GM21515 (cell line): ENCODE measurements around the gene TNXB.
"Not testable (repeated sequence)": the region's sequence is repeated elsewhere in the genome, so short reads cannot be mapped to it uniquely, and the experiment has no call there.

Experiments
- ATAC-seq: cut with Tn5 transposase; IDR thresholded peaks from one replicate; pipeline ENCODE4 v1.9.1; 2021; ENCODE audit not compliant: unreplicated experiment

TNXB gene

GRCh38 chr6:32067521-32067920 lies 41.6 kb downstream of the TNXB start:
- not testable (repeated sequence) for ATAC-seq

GRCh38 chr6:32064706-32065105 lies 44.4 kb downstream of the TNXB start:
- no peak for ATAC-seq

GRCh38 chr6:32060966-32061655 lies 48.0 kb downstream of the TNXB start:
- ATAC-seq, result no peak

GRCh38 chr6:32058511-32058963 lies 50.6 kb downstream of the TNXB start:
- ATAC-seq, result no peak

- no peak for ATAC-seq
Measured at GRCh38 chr6:32057966-32058365, 51.2 kb downstream of the TNXB start.

- no peak for ATAC-seq
Measured at GRCh38 chr6:32056254-32056653, 52.9 kb downstream of the TNXB start.

GRCh38 chr6:32055756-32056155 lies 53.4 kb downstream of the TNXB start:
- not testable (repeated sequence) for ATAC-seq

GRCh38 chr6:32053314-32053713 lies 55.8 kb downstream of the TNXB start:
- not testable (repeated sequence) for ATAC-seq

- not testable (repeated sequence) for ATAC-seq
Measured at GRCh38 chr6:32052626-32053025, 56.5 kb downstream of the TNXB start.

- ATAC-seq, result no peak
Measured at GRCh38 chr6:32050562-32050961, 58.6 kb downstream of the TNXB start.

- ATAC-seq, result not testable (repeated sequence)
Measured at GRCh38 chr6:32049736-32050135, 59.4 kb downstream of the TNXB start.

- ATAC-seq, result not testable (repeated sequence)
Measured at GRCh38 chr6:32049149-32049548, 60.0 kb downstream of the TNXB start.

- no peak for ATAC-seq
Measured at GRCh38 chr6:32047855-32048766, 61.0 kb downstream of the TNXB start.

- ATAC-seq, result no peak
Measured at GRCh38 chr6:32047539-32047854, 61.6 kb downstream of the TNXB start.

- no peak for ATAC-seq
Measured at GRCh38 chr6:32047084-32047478, 62.1 kb downstream of the TNXB start.

- no peak for ATAC-seq
Measured at GRCh38 chr6:32046450-32047083, 62.6 kb downstream of the TNXB start.

GRCh38 chr6:32045811-32046449 lies 63.2 kb downstream of the TNXB start:
- ATAC-seq, result no peak

GRCh38 chr6:32044916-32045315 lies 64.2 kb downstream of the TNXB start:
- not testable (repeated sequence) for ATAC-seq

GRCh38 chr6:32043589-32044380 lies 65.4 kb downstream of the TNXB start:
- ATAC-seq, result not testable (repeated sequence)

GRCh38 chr6:32042276-32042675 lies 66.9 kb downstream of the TNXB start:
- not testable (repeated sequence) for ATAC-seq
